ENCODE data around the gene ZNF609.
A peak's percentile ranks its signal among the peaks of the same experiment; 100 is the strongest.
"Not testable (repeated sequence)": the region's sequence is repeated elsewhere in the genome, so short reads cannot be mapped to it uniquely, and the experiment has no call there.

Gene ZNF609

GRCh38 chr15:64604319-64604718 lies 143.9 kb downstream of the ZNF609 start:
- Mint-ChIP-seq H3K4me1 (ENCODE audit: low read depth) (peaks cover 40% of the 10 kb centered on the region), H3K9me3 (no peaks in the 10 kb centered on the region), H3K27ac (no peak overlapping the region), H3K4me3 (no peak overlapping the region), H3K36me3 (ENCODE audit: low read depth) (peaks cover 7% of the 10 kb centered on the region), H3K27me3 (ENCODE audit: low read depth) (no peaks in the 10 kb centered on the region)
- DNase-seq (ENCODE audit: low spot score), result no peak

GRCh38 chr15:64607416-64607815 lies 147.0 kb downstream of the ZNF609 start:
- DNase-seq (ENCODE audit: low spot score); H3K27ac Mint-ChIP-seq; H3K4me3 Mint-ChIP-seq; H3K36me3 Mint-ChIP-seq (ENCODE audit: low read depth); H3K27me3 Mint-ChIP-seq (ENCODE audit: low read depth); H3K9me3 Mint-ChIP-seq: not testable (repeated sequence)
- peaks cover 33% of the 10 kb centered on the region for H3K4me1 Mint-ChIP-seq (ENCODE audit: low read depth)

GRCh38 chr15:64610257-64610919 lies 150.0 kb downstream of the ZNF609 start:
- Mint-ChIP-seq H3K27me3 (ENCODE audit: low read depth) (no peaks in the 10 kb centered on the region), H3K4me1 (ENCODE audit: low read depth) (peaks cover 29% of the 10 kb centered on the region), H3K4me3 (no peak overlapping the region), H3K27ac (peak overlapping the region; percentile 48), H3K36me3 (ENCODE audit: low read depth) (peaks cover 10% of the 10 kb centered on the region), H3K9me3 (no peaks in the 10 kb centered on the region)
- no peak for DNase-seq (ENCODE audit: low spot score)

- Mint-ChIP-seq H3K4me1 (ENCODE audit: low read depth) (peaks cover 37% of the 10 kb centered on the region), H3K27me3 (ENCODE audit: low read depth) (no peaks in the 10 kb centered on the region), H3K27ac (peak overlapping the region; percentile 3), H3K4me3 (no peak overlapping the region), H3K36me3 (ENCODE audit: low read depth) (peaks cover 14% of the 10 kb centered on the region), H3K9me3 (no peaks in the 10 kb centered on the region)
- no peak for DNase-seq (ENCODE audit: low spot score)
Measured at GRCh38 chr15:64611085-64611725, 150.8 kb downstream of the ZNF609 start.

- Mint-ChIP-seq H3K27ac (no peak overlapping the region), H3K36me3 (ENCODE audit: low read depth) (peaks cover 18% of the 10 kb centered on the region), H3K4me3 (no peak overlapping the region), H3K27me3 (ENCODE audit: low read depth) (no peaks in the 10 kb centered on the region), H3K9me3 (no peaks in the 10 kb centered on the region), H3K4me1 (ENCODE audit: low read depth) (peaks cover 41% of the 10 kb centered on the region)
- DNase-seq (ENCODE audit: low spot score), result no peak
Measured at GRCh38 chr15:64614519-64614918, 154.1 kb downstream of the ZNF609 start.

GRCh38 chr15:64617727-64618126 lies 157.3 kb downstream of the ZNF609 start:
- H3K36me3 Mint-ChIP-seq (ENCODE audit: low read depth), result peaks cover 17% of the 10 kb centered on the region
- H3K4me3 Mint-ChIP-seq, result no peak overlapping the region
- no peaks in the 10 kb centered on the region for H3K9me3 Mint-ChIP-seq
- peak overlapping the region; percentile 21 for H3K27ac Mint-ChIP-seq
- H3K27me3 Mint-ChIP-seq (ENCODE audit: low read depth), result no peaks in the 10 kb centered on the region
- H3K4me1 Mint-ChIP-seq (ENCODE audit: low read depth), result peaks cover 57% of the 10 kb centered on the region
- DNase-seq (ENCODE audit: low spot score), result no peak

GRCh38 chr15:64618138-64618537 lies 157.8 kb downstream of the ZNF609 start:
- peak overlapping the region; percentile 26 for H3K27ac Mint-ChIP-seq
- H3K4me3 Mint-ChIP-seq, result no peak overlapping the region

GRCh38 chr15:64618540-64618939 lies 158.2 kb downstream of the ZNF609 start:
- no peak overlapping the region for H3K4me3 Mint-ChIP-seq
- H3K9me3 Mint-ChIP-seq, result no peaks in the 10 kb centered on the region
- no peaks in the 10 kb centered on the region for H3K27me3 Mint-ChIP-seq (ENCODE audit: low read depth)
- H3K36me3 Mint-ChIP-seq (ENCODE audit: low read depth), result peaks cover 18% of the 10 kb centered on the region
- no peak for DNase-seq (ENCODE audit: low spot score)
- peak overlapping the region; percentile 26 for H3K27ac Mint-ChIP-seq
- peaks cover 65% of the 10 kb centered on the region for H3K4me1 Mint-ChIP-seq (ENCODE audit: low read depth)

More at GRCh38 chr15:64618138-64618537, 157.8 kb downstream of the ZNF609 start:
- Mint-ChIP-seq H3K36me3 (ENCODE audit: low read depth) (peaks cover 16% of the 10 kb centered on the region), H3K27me3 (ENCODE audit: low read depth) (no peaks in the 10 kb centered on the region), H3K9me3 (no peaks in the 10 kb centered on the region), H3K4me1 (ENCODE audit: low read depth) (peaks cover 61% of the 10 kb centered on the region)
- no peak for DNase-seq (ENCODE audit: low spot score)

GRCh38 chr15:64619880-64620839 lies 159.8 kb downstream of the ZNF609 start:
- Mint-ChIP-seq H3K36me3 (ENCODE audit: low read depth) (peaks cover 23% of the 10 kb centered on the region), H3K27ac (peak overlapping the region; percentile 26), H3K9me3 (no peaks in the 10 kb centered on the region), H3K4me1 (ENCODE audit: low read depth) (peaks cover 79% of the 10 kb centered on the region), H3K27me3 (ENCODE audit: low read depth) (no peaks in the 10 kb centered on the region), H3K4me3 (peak overlapping the region; percentile 58)
- DNase-seq (ENCODE audit: low spot score), result no peak

- Mint-ChIP-seq H3K4me3 (peak overlapping the region; percentile 82), H3K36me3 (ENCODE audit: low read depth) (peaks cover 19% of the 10 kb centered on the region), H3K27ac (no peak overlapping the region), H3K27me3 (ENCODE audit: low read depth) (no peaks in the 10 kb centered on the region), H3K9me3 (no peaks in the 10 kb centered on the region), H3K4me1 (ENCODE audit: low read depth) (peaks cover 72% of the 10 kb centered on the region)
- no peak for DNase-seq (ENCODE audit: low spot score)
Measured at GRCh38 chr15:64621056-64621455, 160.7 kb downstream of the ZNF609 start.

GRCh38 chr15:64622410-64623260 lies 162.3 kb downstream of the ZNF609 start:
- no peaks in the 10 kb centered on the region for H3K9me3 Mint-ChIP-seq
- H3K36me3 Mint-ChIP-seq (ENCODE audit: low read depth), result peaks cover 25% of the 10 kb centered on the region
- peaks cover 82% of the 10 kb centered on the region for H3K4me1 Mint-ChIP-seq (ENCODE audit: low read depth)
- peak overlapping the region; percentile 82 for H3K4me3 Mint-ChIP-seq
- peak; percentile 63 for DNase-seq (ENCODE audit: low spot score)
- no peaks in the 10 kb centered on the region for H3K27me3 Mint-ChIP-seq (ENCODE audit: low read depth)
- H3K27ac Mint-ChIP-seq, result peak overlapping the region; percentile 94

- H3K36me3 Mint-ChIP-seq (ENCODE audit: low read depth), result peaks cover 19% of the 10 kb centered on the region
Measured at GRCh38 chr15:64623347-64623996, 163.1 kb downstream of the ZNF609 start.

GRCh38 chr15:64624242-64624641 lies 163.9 kb downstream of the ZNF609 start:
- H3K36me3 Mint-ChIP-seq (ENCODE audit: low read depth), result peaks cover 25% of the 10 kb centered on the region

More at GRCh38 chr15:64623347-64623996, 163.1 kb downstream of the ZNF609 start:
- peak overlapping the region; percentile 94 for H3K27ac Mint-ChIP-seq
- no peaks in the 10 kb centered on the region for H3K27me3 Mint-ChIP-seq (ENCODE audit: low read depth)
- no peaks in the 10 kb centered on the region for H3K9me3 Mint-ChIP-seq
- peak; percentile 40 for DNase-seq (ENCODE audit: low spot score)
- H3K4me1 Mint-ChIP-seq (ENCODE audit: low read depth), result peaks cover 79% of the 10 kb centered on the region
- H3K4me3 Mint-ChIP-seq, result peak overlapping the region; percentile 82

More at GRCh38 chr15:64624242-64624641, 163.9 kb downstream of the ZNF609 start:
- no peak for DNase-seq (ENCODE audit: low spot score)
- no peaks in the 10 kb centered on the region for H3K27me3 Mint-ChIP-seq (ENCODE audit: low read depth)
- peaks cover 77% of the 10 kb centered on the region for H3K4me1 Mint-ChIP-seq (ENCODE audit: low read depth)
- peak overlapping the region; percentile 82 for H3K4me3 Mint-ChIP-seq
- peak overlapping the region; percentile 94 for H3K27ac Mint-ChIP-seq
- H3K9me3 Mint-ChIP-seq, result no peaks in the 10 kb centered on the region
